Measurements from ENCODE around the gene CROCC. TPM values are rescaled to one million over a fixed set of nuclear protein-coding genes. Genes with fewer than 3 reads are reported as not detected.
"Not testable (repeated sequence)": the region's sequence is repeated elsewhere in the genome, so short reads cannot be mapped to it uniquely, and the experiment has no call there.

Gene CROCC
- total RNA-seq, 1 donor from 2014 or later: 34.5 TPM

DNA sequence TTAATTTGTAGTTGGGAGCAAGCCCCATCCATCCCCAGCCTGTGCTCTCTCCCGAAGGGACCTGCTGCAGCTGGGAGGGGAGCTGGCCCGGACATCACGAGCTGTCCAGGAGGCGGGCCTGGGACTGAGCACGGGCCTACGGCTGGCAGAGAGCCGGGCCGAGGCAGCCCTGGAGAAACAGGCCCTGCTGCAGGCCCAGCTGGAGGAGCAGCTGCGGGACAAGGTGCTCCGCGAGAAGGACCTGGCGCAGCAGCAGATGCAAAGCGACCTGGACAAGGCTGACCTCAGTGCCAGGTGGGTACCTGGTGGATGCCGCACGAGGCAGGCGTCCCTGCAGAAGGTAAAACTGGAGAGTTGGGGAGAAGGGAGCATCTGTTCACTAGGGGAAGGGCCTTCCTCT is 14.8 kb downstream of the CROCC start:
- not testable (repeated sequence) for H3K4me1 Mint-ChIP-seq (ENCODE audit: unreplicated experiment); H3K27me3 Mint-ChIP-seq (ENCODE audit: unreplicated experiment); H3K27ac Mint-ChIP-seq (ENCODE audit: unreplicated experiment); H3K4me3 Mint-ChIP-seq (ENCODE audit: unreplicated experiment); DNase-seq (ENCODE audit: extremely low spot score, unreplicated experiment); H3K9me3 Mint-ChIP-seq (ENCODE audit: unreplicated experiment)
- peaks cover 11% of the 10 kb centered on the region for H3K36me3 Mint-ChIP-seq (ENCODE audit: unreplicated experiment)

DNA sequence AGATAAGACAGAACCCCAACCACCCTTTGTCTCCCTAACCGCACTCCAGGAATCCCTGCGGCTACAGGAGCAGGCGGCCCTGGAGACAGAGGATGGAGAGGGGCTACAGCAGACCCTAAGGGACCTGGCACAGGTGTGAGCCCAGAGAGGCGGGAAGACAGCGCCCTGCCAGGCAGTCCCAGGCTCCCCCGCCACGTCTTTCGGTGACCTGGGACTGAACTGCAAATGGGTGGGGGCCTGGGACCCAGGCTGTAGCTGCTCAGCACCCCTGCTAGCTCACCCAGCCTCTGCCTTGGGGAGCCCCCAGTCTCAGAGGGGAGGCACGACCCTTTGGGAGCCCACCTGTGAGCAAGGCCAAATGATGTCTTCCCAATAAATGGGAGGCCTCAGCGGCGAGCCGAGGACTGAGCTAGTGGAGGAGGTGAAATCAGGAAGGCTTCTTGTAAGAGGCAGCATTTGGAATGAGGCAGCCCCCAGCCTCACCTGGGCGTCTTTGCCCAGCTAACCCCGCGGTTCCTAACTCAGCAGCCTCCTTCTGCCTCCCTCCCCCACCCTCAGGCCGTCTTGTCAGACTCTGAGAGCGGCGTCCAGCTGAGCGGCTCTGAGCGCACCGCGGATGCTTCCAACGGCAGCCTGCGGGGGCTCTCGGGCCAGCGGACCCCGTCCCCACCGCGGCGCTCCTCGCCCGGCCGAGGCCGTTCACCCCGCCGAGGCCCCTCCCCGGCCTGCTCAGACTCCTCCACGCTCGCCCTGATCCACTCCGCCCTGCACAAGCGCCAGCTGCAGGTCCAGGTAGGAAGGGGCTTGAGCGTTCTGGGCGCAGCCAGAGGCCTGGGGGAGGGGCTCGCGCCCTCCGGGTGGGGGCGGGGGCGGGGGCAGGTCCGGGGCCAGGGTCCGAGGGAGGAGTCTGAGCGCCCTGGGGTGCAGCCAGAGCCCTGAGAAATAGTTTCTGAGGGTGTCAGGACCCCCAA is 16.9 kb downstream of the CROCC start:
- no peak overlapping the region for H3K4me3 Mint-ChIP-seq (ENCODE audit: unreplicated experiment)
- H3K27me3 Mint-ChIP-seq (ENCODE audit: unreplicated experiment): no peaks in the 10 kb centered on the region
- DNase-seq (ENCODE audit: extremely low spot score, unreplicated experiment): no peak
- no peak overlapping the region for H3K27ac Mint-ChIP-seq (ENCODE audit: unreplicated experiment)
- peaks cover 12% of the 10 kb centered on the region for H3K36me3 Mint-ChIP-seq (ENCODE audit: unreplicated experiment)
- no peaks in the 10 kb centered on the region for H3K4me1 Mint-ChIP-seq (ENCODE audit: unreplicated experiment)
- no peaks in the 10 kb centered on the region for H3K9me3 Mint-ChIP-seq (ENCODE audit: unreplicated experiment)
- TF ChIP-seq, protein P1, sequence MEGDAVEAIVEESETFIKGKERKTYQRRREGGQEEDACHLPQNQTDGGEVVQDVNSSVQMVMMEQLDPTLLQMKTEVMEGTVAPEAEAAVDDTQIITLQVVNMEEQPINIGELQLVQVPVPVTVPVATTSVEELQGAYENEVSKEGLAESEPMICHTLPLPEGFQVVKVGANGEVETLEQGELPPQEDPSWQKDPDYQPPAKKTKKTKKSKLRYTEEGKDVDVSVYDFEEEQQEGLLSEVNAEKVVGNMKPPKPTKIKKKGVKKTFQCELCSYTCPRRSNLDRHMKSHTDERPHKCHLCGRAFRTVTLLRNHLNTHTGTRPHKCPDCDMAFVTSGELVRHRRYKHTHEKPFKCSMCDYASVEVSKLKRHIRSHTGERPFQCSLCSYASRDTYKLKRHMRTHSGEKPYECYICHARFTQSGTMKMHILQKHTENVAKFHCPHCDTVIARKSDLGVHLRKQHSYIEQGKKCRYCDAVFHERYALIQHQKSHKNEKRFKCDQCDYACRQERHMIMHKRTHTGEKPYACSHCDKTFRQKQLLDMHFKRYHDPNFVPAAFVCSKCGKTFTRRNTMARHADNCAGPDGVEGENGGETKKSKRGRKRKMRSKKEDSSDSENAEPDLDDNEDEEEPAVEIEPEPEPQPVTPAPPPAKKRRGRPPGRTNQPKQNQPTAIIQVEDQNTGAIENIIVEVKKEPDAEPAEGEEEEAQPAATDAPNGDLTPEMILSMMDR (IDR thresholded peaks at IDR 0.05): no peak

- H3K4me1 Mint-ChIP-seq (ENCODE audit: unreplicated experiment); H3K27me3 Mint-ChIP-seq (ENCODE audit: unreplicated experiment); H3K9me3 Mint-ChIP-seq (ENCODE audit: unreplicated experiment); DNase-seq (ENCODE audit: extremely low spot score, unreplicated experiment); H3K4me3 Mint-ChIP-seq (ENCODE audit: unreplicated experiment); H3K27ac Mint-ChIP-seq (ENCODE audit: unreplicated experiment): not testable (repeated sequence)
- H3K36me3 Mint-ChIP-seq (ENCODE audit: unreplicated experiment): peaks cover 12% of the 10 kb centered on the region
Observed at GRCh38 chr1:16939386-16940180, 17.9 kb downstream of the CROCC start.

GRCh38 chr1:16944038-16944437 is 22.3 kb downstream of the CROCC start:
- Mint-ChIP-seq H3K27ac (ENCODE audit: unreplicated experiment) (no peak overlapping the region), H3K9me3 (ENCODE audit: unreplicated experiment) (no peaks in the 10 kb centered on the region), H3K27me3 (ENCODE audit: unreplicated experiment) (no peaks in the 10 kb centered on the region), H3K4me3 (ENCODE audit: unreplicated experiment) (no peak overlapping the region), H3K4me1 (ENCODE audit: unreplicated experiment) (no peaks in the 10 kb centered on the region), H3K36me3 (ENCODE audit: unreplicated experiment) (peaks cover 4% of the 10 kb centered on the region)
- DNase-seq (ENCODE audit: extremely low spot score, unreplicated experiment): no peak
- TF ChIP-seq, protein P1 (IDR thresholded peaks at IDR 0.05): no peak

DNA sequence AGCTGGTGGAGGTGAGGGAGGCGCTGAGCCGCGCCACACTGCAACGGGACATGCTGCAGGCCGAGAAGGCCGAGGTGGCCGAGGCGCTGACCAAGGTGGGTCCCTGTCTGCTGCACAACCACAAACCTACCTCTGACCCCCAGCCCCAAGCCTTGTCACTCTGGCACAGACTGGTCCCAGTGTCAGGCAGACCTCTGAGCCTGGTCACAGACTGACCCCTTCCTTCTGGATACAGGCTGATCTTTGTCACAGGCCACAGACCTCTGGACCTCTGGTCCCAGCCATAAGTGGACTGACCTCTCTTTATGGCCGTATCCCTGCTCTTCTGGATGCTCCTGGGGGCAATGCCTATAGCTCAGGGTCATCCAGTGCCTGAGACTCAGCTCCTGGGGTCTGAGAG is 23.8 kb downstream of the CROCC start:
- H3K27ac Mint-ChIP-seq (ENCODE audit: unreplicated experiment); H3K9me3 Mint-ChIP-seq (ENCODE audit: unreplicated experiment); H3K4me3 Mint-ChIP-seq (ENCODE audit: unreplicated experiment); H3K27me3 Mint-ChIP-seq (ENCODE audit: unreplicated experiment); DNase-seq (ENCODE audit: extremely low spot score, unreplicated experiment); H3K4me1 Mint-ChIP-seq (ENCODE audit: unreplicated experiment); H3K36me3 Mint-ChIP-seq (ENCODE audit: unreplicated experiment): not testable (repeated sequence)

DNA sequence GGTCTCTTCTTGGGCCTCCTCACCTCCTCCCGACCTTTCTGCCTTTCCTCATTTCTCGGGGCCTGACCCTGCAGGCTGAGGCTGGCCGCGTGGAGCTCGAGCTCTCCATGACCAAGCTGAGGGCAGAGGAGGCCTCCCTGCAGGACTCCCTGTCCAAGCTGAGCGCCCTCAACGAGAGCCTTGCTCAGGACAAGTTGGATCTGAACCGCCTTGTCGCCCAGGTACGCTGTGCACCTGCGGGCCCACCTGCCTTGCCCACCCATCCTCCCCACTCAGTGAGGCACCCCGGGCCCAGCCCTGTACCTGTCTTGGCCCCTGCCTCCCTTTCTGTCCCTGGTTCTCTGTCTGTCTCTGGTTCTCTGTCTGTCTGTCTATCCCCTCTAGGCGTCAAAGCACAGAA is 24.5 kb downstream of the CROCC start:
- not testable (repeated sequence) for H3K4me1 Mint-ChIP-seq (ENCODE audit: unreplicated experiment); H3K36me3 Mint-ChIP-seq (ENCODE audit: unreplicated experiment); H3K9me3 Mint-ChIP-seq (ENCODE audit: unreplicated experiment); DNase-seq (ENCODE audit: extremely low spot score, unreplicated experiment); H3K27ac Mint-ChIP-seq (ENCODE audit: unreplicated experiment); H3K27me3 Mint-ChIP-seq (ENCODE audit: unreplicated experiment); H3K4me3 Mint-ChIP-seq (ENCODE audit: unreplicated experiment)

- Mint-ChIP-seq H3K4me1 (ENCODE audit: unreplicated experiment) (no peaks in the 10 kb centered on the region), H3K27ac (ENCODE audit: unreplicated experiment) (no peak overlapping the region), H3K36me3 (ENCODE audit: unreplicated experiment) (peaks cover 4% of the 10 kb centered on the region), H3K27me3 (ENCODE audit: unreplicated experiment) (no peaks in the 10 kb centered on the region), H3K4me3 (ENCODE audit: unreplicated experiment) (no peak overlapping the region), H3K9me3 (ENCODE audit: unreplicated experiment) (no peaks in the 10 kb centered on the region)
- no peak for DNase-seq (ENCODE audit: extremely low spot score, unreplicated experiment)
- TF ChIP-seq, protein P1 (IDR thresholded peaks at IDR 0.05): no peak
Observed at GRCh38 chr1:16946646-16947045, 24.9 kb downstream of the CROCC start.

DNA sequence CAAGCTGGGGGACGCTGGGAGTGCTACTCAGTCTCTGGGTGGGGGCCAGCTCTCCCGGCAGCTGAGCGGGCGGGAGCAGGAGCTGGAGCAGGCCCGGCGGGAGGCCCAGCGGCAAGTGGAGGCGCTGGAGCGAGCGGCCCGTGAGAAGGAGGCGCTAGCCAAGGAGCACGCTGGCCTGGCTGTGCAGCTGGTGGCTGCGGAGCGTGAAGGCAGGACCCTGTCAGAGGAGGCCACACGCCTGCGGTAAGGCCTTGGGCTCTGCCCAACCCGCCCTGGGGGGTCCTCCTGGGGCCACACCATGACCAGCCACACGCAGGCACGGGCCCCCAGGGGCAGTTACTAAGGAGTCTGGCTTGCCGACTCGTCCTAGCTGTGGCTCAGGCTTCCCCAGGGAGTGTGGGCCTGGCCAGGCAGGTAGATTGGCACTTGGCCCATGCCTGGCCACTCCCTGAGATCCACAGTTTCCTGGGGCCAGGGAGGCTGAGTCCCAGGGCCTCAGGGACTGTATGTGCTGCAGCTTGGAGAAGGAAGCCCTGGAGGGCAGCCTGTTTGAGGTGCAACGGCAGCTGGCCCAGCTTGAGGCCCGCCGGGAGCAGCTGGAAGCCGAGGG is 26.7 kb downstream of the CROCC start:
- not testable (repeated sequence) for H3K9me3 Mint-ChIP-seq (ENCODE audit: unreplicated experiment); H3K36me3 Mint-ChIP-seq (ENCODE audit: unreplicated experiment); DNase-seq (ENCODE audit: extremely low spot score, unreplicated experiment); H3K4me3 Mint-ChIP-seq (ENCODE audit: unreplicated experiment); H3K27me3 Mint-ChIP-seq (ENCODE audit: unreplicated experiment); H3K27ac Mint-ChIP-seq (ENCODE audit: unreplicated experiment); H3K4me1 Mint-ChIP-seq (ENCODE audit: unreplicated experiment)

- not testable (repeated sequence) for H3K4me1 Mint-ChIP-seq (ENCODE audit: unreplicated experiment); H3K9me3 Mint-ChIP-seq (ENCODE audit: unreplicated experiment); H3K27me3 Mint-ChIP-seq (ENCODE audit: unreplicated experiment); H3K4me3 Mint-ChIP-seq (ENCODE audit: unreplicated experiment); H3K27ac Mint-ChIP-seq (ENCODE audit: unreplicated experiment); DNase-seq (ENCODE audit: extremely low spot score, unreplicated experiment); H3K36me3 Mint-ChIP-seq (ENCODE audit: unreplicated experiment)
Observed at GRCh38 chr1:16949026-16949425, 27.3 kb downstream of the CROCC start.
